Neural cell (in vitro differentiated cells): ENCODE measurements around the gene TGFBR3. TPM values are rescaled to one million over a fixed set of nuclear protein-coding genes. Genes with fewer than 3 reads are reported as not detected.

Source experiments
- H2AFZ ChIP-seq: fragments of 200-600, 300-800 bp; sonication (generic), shearing (Covaris generic); 2 replicates; pipeline ENCODE4 v1.6.0; 2014; ENCODE audit warnings: low read depth, mild to moderate bottlenecking, antibody characterized with exemption, low read length, moderate library complexity
- H3F3A ChIP-seq: fragments of 200-600 bp; shearing (Covaris generic); 2 replicates; pipeline ENCODE4 v1.6.1; 2016; ENCODE audit warnings: mild to moderate bottlenecking, moderate library complexity, mixed read lengths, antibody characterized with exemption, low read length; ENCODE audit not compliant: insufficient read depth, poor library complexity, severe bottlenecking
- H3K27ac ChIP-seq: fragments of 200-600, 300-800 bp; sonication (generic), shearing (Covaris generic); 2 replicates; pipeline ENCODE4 v1.5.1; 2014; ENCODE audit warnings: mild to moderate bottlenecking, low read length, moderate library complexity
- H3K27me3 ChIP-seq: fragments of 300-800, 200-600 bp; sonication (generic), shearing (Covaris generic); 2 replicates; pipeline ENCODE4 v1.6.0; 2014; ENCODE audit warnings: mild to moderate bottlenecking, low read depth, low read length, moderate library complexity; ENCODE audit not compliant: insufficient read depth
- H3K36me3 ChIP-seq: fragments of 300-800, 200-600 bp; sonication (generic), shearing (Covaris generic); 2 replicates; pipeline ENCODE4 v1.5.1; 2014; ENCODE audit warnings: mild to moderate bottlenecking, antibody characterized with exemption, low read length, moderate library complexity; ENCODE audit not compliant: insufficient read depth
- H3K4me2 ChIP-seq: fragments of 300-800, 200-600 bp; sonication (generic), shearing (Covaris generic); 2 replicates; pipeline ENCODE4 v1.6.0; 2014; ENCODE audit warnings: mild to moderate bottlenecking, low read length
- H3K4me3 ChIP-seq: fragments of 300-800, 200-600 bp; sonication (generic), shearing (Covaris generic); 2 replicates; pipeline ENCODE4 v1.5.1; 2014; ENCODE audit warnings: mild to moderate bottlenecking, low read length, moderate library complexity
- H3K79me2 ChIP-seq: fragments of 200-600 bp; shearing (Covaris generic); replicated peaks from 2 replicates; pipeline ENCODE4 v1.6.0; 2014; ENCODE audit warnings: mild to moderate bottlenecking, low read length, moderate library complexity; ENCODE audit not compliant: insufficient read depth
- H3K9ac ChIP-seq: fragments of 300-800, 200-600 bp; sonication (generic), shearing (Covaris generic); 2 replicates; pipeline ENCODE4 v1.6.1; 2016; ENCODE audit warnings: mild to moderate bottlenecking, low read length, mixed read lengths
- H3K9me2 ChIP-seq: fragments of 200-600 bp; shearing (Covaris generic); 2 replicates; pipeline ENCODE4 v1.6.1; 2016; ENCODE audit warnings: mild to moderate bottlenecking, low read length, mixed read lengths; ENCODE audit not compliant: insufficient read depth
- H3K9me3 ChIP-seq: fragments of 200-600, 300-800 bp; sonication (generic), shearing (Covaris generic); 2 replicates; pipeline ENCODE4 v1.6.1; 2016; ENCODE audit warnings: mild to moderate bottlenecking, mixed run types, low read length, moderate library complexity, mixed read lengths
- H4K20me1 ChIP-seq: fragments of 200-600 bp; shearing (Covaris generic); 2 replicates; pipeline ENCODE4 v1.6.1; 2016; ENCODE audit warnings: mild to moderate bottlenecking, mixed run types; ENCODE audit not compliant: insufficient read depth
- EP300 ChIP-seq: fragments of 450-650 bp; conservative IDR thresholded peaks from 2 replicates; pipeline ENCODE4 v1.6.1; 2014; ENCODE audit warnings: antibody characterized with exemption, mild to moderate bottlenecking, moderate library complexity; ENCODE audit not compliant: poor library complexity, severe bottlenecking
- EZH2 ChIP-seq: fragments of 200-600, 300-800 bp; shearing (Covaris generic), sonication (generic); IDR thresholded peaks from 2 replicates; pipeline ENCODE4 v1.6.1; 2014; ENCODE audit warnings: antibody characterized with exemption, low read length, borderline replicate concordance, mild to moderate bottlenecking; ENCODE audit not compliant: insufficient read depth, poor library complexity, severe bottlenecking
- MXI1 ChIP-seq: fragments of 450-650 bp; conservative IDR thresholded peaks from 2 replicates; pipeline ENCODE4 v1.6.1; 2014; ENCODE audit warnings: antibody characterized with exemption, mild to moderate bottlenecking; ENCODE audit not compliant: poor library complexity, severe bottlenecking
- POLR2AphosphoS5 ChIP-seq: IDR thresholded peaks from 2 replicates; pipeline ENCODE4 v1.6.1; 2012
- RAD21 ChIP-seq: fragments of 450-650 bp; conservative IDR thresholded peaks from 2 replicates; pipeline ENCODE4 v1.6.1; 2014; ENCODE audit warnings: antibody characterized with exemption, mild to moderate bottlenecking, moderate library complexity
- SMC3 ChIP-seq: fragments of 450-650 bp; conservative IDR thresholded peaks from 2 replicates; pipeline ENCODE4 v1.6.1; 2014; ENCODE audit warnings: antibody characterized with exemption, mild to moderate bottlenecking, moderate library complexity; ENCODE audit not compliant: poor library complexity
- TAF1 ChIP-seq: IDR thresholded peaks from 2 replicates; pipeline ENCODE4 v1.6.1; 2012; ENCODE audit warnings: low read depth
- polyA plus RNA-seq: library from polyadenylated mRNA; depleted of rRNA; stranded (reverse); fragments of >200 nt; gene quantifications from 2 replicates; pipeline ENCODE4 v1.2.3, GENCODE V29; 2014
- TF ChIP-seq, protein P1 (sequence below): fragments of 450-650 bp; IDR thresholded peaks from 2 replicates; pipeline ENCODE4 v1.5.1; 2014; ENCODE audit warnings: antibody characterized with exemption, mild to moderate bottlenecking, moderate library complexity; ENCODE audit not compliant: poor library complexity, severe bottlenecking
- TF ChIP-seq, protein P2 (sequence below): IDR thresholded peaks from 2 replicates; pipeline ENCODE4 v1.6.1; 2012; ENCODE audit warnings: borderline replicate concordance

Gene TGFBR3
- polyA plus RNA-seq, 1 donor from 2014 or later, result 0.25 TPM

DNA sequence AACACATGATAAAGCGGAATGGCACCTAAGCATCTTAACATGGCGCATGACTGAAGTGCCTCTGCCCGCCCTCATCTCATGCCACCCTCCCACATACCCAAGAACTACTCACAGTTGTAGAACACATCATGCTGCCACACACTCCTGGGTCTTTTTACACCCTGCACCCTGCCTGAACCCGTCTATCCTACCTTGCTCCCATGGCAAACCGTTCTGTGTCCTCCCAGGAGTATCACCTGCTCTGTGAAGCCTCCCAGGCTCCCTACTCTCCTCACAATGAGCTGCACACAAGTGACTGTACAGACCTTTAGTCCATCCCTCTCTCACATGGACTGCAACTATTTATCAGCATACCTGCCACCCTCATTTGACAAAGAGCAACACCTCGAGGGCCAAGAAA, 144.0 kb downstream of the TGFBR3 start:
- no peak overlapping the region for H3K4me3 ChIP-seq
- TF ChIP-seq RAD21 (no peak), SMC3 (no peak), EZH2 (no peak), POLR2AphosphoS5 (no peak), EP300 (no peak), MXI1 (no peak), TAF1 (no peak)
- TF ChIP-seq, protein P1, sequence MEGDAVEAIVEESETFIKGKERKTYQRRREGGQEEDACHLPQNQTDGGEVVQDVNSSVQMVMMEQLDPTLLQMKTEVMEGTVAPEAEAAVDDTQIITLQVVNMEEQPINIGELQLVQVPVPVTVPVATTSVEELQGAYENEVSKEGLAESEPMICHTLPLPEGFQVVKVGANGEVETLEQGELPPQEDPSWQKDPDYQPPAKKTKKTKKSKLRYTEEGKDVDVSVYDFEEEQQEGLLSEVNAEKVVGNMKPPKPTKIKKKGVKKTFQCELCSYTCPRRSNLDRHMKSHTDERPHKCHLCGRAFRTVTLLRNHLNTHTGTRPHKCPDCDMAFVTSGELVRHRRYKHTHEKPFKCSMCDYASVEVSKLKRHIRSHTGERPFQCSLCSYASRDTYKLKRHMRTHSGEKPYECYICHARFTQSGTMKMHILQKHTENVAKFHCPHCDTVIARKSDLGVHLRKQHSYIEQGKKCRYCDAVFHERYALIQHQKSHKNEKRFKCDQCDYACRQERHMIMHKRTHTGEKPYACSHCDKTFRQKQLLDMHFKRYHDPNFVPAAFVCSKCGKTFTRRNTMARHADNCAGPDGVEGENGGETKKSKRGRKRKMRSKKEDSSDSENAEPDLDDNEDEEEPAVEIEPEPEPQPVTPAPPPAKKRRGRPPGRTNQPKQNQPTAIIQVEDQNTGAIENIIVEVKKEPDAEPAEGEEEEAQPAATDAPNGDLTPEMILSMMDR, result no peak
- TF ChIP-seq, protein P2, sequence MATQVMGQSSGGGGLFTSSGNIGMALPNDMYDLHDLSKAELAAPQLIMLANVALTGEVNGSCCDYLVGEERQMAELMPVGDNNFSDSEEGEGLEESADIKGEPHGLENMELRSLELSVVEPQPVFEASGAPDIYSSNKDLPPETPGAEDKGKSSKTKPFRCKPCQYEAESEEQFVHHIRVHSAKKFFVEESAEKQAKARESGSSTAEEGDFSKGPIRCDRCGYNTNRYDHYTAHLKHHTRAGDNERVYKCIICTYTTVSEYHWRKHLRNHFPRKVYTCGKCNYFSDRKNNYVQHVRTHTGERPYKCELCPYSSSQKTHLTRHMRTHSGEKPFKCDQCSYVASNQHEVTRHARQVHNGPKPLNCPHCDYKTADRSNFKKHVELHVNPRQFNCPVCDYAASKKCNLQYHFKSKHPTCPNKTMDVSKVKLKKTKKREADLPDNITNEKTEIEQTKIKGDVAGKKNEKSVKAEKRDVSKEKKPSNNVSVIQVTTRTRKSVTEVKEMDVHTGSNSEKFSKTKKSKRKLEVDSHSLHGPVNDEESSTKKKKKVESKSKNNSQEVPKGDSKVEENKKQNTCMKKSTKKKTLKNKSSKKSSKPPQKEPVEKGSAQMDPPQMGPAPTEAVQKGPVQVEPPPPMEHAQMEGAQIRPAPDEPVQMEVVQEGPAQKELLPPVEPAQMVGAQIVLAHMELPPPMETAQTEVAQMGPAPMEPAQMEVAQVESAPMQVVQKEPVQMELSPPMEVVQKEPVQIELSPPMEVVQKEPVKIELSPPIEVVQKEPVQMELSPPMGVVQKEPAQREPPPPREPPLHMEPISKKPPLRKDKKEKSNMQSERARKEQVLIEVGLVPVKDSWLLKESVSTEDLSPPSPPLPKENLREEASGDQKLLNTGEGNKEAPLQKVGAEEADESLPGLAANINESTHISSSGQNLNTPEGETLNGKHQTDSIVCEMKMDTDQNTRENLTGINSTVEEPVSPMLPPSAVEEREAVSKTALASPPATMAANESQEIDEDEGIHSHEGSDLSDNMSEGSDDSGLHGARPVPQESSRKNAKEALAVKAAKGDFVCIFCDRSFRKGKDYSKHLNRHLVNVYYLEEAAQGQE, result no peak
- no peak overlapping the region for H3K4me2 ChIP-seq
- no peaks in the 10 kb centered on the region for H3K27me3 ChIP-seq
- H3F3A ChIP-seq, result no peaks in the 10 kb centered on the region
- no peaks in the 10 kb centered on the region for H3K36me3 ChIP-seq
- no peaks in the 10 kb centered on the region for H4K20me1 ChIP-seq
- no peak overlapping the region for H3K9ac ChIP-seq
- H3K27ac ChIP-seq, result no peak overlapping the region
- H3K79me2 ChIP-seq, result no peaks in the 10 kb centered on the region
- H3K9me2 ChIP-seq, result no peaks in the 10 kb centered on the region
- peaks cover 3% of the 10 kb centered on the region for H3K9me3 ChIP-seq
- no peak overlapping the region for H2AFZ ChIP-seq

DNA sequence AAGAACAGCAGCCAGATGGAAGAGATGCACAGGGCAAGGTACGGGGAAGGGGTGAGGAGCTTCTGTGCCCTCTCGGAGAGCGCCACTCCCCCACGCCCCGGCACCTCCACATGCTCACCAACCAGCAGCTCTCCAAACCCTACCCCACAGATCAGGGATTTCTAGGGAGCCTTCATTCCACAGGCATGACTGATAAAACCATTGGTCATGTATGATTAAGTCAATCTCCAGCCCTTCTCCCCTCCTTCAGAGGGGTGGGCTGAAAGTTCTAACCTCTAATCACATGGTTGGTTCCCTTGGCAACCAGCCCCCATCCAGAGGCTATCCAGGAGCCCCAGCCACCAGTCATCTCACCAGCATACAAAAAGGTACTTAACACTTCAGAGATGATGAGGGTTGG, 144.7 kb downstream of the TGFBR3 start:
- no peaks in the 10 kb centered on the region for H3K27me3 ChIP-seq
- no peak overlapping the region for H3K9ac ChIP-seq
- H4K20me1 ChIP-seq, result no peaks in the 10 kb centered on the region
- H3K27ac ChIP-seq, result no peak overlapping the region
- H3K4me2 ChIP-seq, result no peak overlapping the region
- no peaks in the 10 kb centered on the region for H3F3A ChIP-seq
- H3K9me2 ChIP-seq, result no peaks in the 10 kb centered on the region
- H3K9me3 ChIP-seq, result peaks cover 3% of the 10 kb centered on the region
- H3K4me3 ChIP-seq, result no peak overlapping the region
- H3K79me2 ChIP-seq, result no peaks in the 10 kb centered on the region
- TF ChIP-seq, protein P1, result no peak
- TF ChIP-seq POLR2AphosphoS5 (no peak), SMC3 (no peak), MXI1 (no peak), EP300 (no peak), RAD21 (no peak), TAF1 (no peak), EZH2 (no peak)
- TF ChIP-seq, protein P2, result no peak
- no peak overlapping the region for H2AFZ ChIP-seq
- no peaks in the 10 kb centered on the region for H3K36me3 ChIP-seq
